ENCODE data around the gene XYLT1. TPM values are rescaled to one million over a fixed set of nuclear protein-coding genes. Genes with fewer than 3 reads are reported as not detected.

XYLT1 gene
- total RNA-seq, 5 donors from 2014 or later (not counting 1 experiment from before 2014, with no cell fraction given) = 25.8 to 70.6 (median 57.8) TPM

- Histone ChIP-seq H3K4me1 (ENCODE audit: control insufficient read depth in 1 of 2, extremely low read depth in 1 of 2, insufficient read depth in 2 of 2, low read length in 2 of 2) (peaks cover 18 to 44% of the 10 kb centered on the region in 2 experiments), H3K9me3 (no peaks in the 10 kb centered on the region), H3K27ac (ENCODE audit: low read length) (no peak overlapping the region), H3K36me3 (ENCODE audit: control insufficient read depth in 2 of 2, extremely low read depth in 1 of 2, insufficient read depth in 1 of 2, low read length in 1 of 2) (no peaks in the 10 kb centered on the region), H3K27me3 (replicated peaks in 1 of 2; ENCODE audit: control insufficient read depth in 2 of 2, extremely low read depth in 1 of 2, insufficient read depth in 2 of 2, low read length in 1 of 2) (no peaks in the 10 kb centered on the region), H3K4me3 (ENCODE audit: control insufficient read depth in 1 of 2, extremely low read depth in 1 of 2, low read length in 1 of 2) (no peak overlapping the region)
- WGBS (ENCODE audit: insufficient coverage) = 83% methylated on average over 1 of the region's 6 CpGs
- no peak for ATAC-seq (replicated peaks in 1 of 4)
- ChIA-PET CTCF (no interaction called here), POLR2A (interaction anchor here in 1 of 2 donors (0.6 kb wide), 1 partner anchor 15 kb away, joined by 4 read pairs; no protein-coding TSS in a partner anchor)
- H3K36me3 Mint-ChIP-seq = no peaks in the 10 kb centered on the region
- no peaks in the 10 kb centered on the region for H3K9me3 Mint-ChIP-seq
- peaks cover 82 to 89% (median 84%) of the 10 kb centered on the region in 3 donors for H3K4me1 Mint-ChIP-seq
- no peaks in the 10 kb centered on the region for H3K27me3 Mint-ChIP-seq
- peak overlapping the region; percentile 7 to 47 (median 23) for H3K4me3 Mint-ChIP-seq
- peak overlapping the region in 1 of 2 donors; percentile 69 for H3K27ac Mint-ChIP-seq
- no peak for DNase-seq
Observed at GRCh38 chr16:17382514-17382913, 88.2 kb downstream of the XYLT1 start.

- CTCF ChIA-PET = no interaction called here
- POLR2A ChIA-PET = no interaction called here
- no peak overlapping the region for H3K4me3 Mint-ChIP-seq
- WGBS (ENCODE audit: insufficient coverage) = no CpG with 5 or more reads among the region's 1 CpG
- no peak overlapping the region for H3K4me3 ChIP-seq (ENCODE audit: control insufficient read depth in 1 of 2, extremely low read depth in 1 of 2, low read length in 1 of 2)
- H3K36me3 ChIP-seq (ENCODE audit: control insufficient read depth in 2 of 2, extremely low read depth in 1 of 2, insufficient read depth in 1 of 2, low read length in 1 of 2) = no peaks in the 10 kb centered on the region
- H3K27ac ChIP-seq (ENCODE audit: low read length) = no peak overlapping the region
- no peaks in the 10 kb centered on the region for H3K36me3 Mint-ChIP-seq
- H3K4me1 ChIP-seq (ENCODE audit: control insufficient read depth in 1 of 2, extremely low read depth in 1 of 2, insufficient read depth in 2 of 2, low read length in 2 of 2) = peaks cover 18 to 44% of the 10 kb centered on the region in 2 experiments
- DNase-seq (no peak), ATAC-seq (replicated peaks in 1 of 4) (no peak)
- H3K4me1 Mint-ChIP-seq = peaks cover 80 to 88% (median 81%) of the 10 kb centered on the region in 3 donors
- no peaks in the 10 kb centered on the region for H3K9me3 Mint-ChIP-seq
- H3K9me3 ChIP-seq = no peaks in the 10 kb centered on the region
- H3K27ac Mint-ChIP-seq = no peak overlapping the region
- H3K27me3 Mint-ChIP-seq = no peaks in the 10 kb centered on the region
- H3K27me3 ChIP-seq (replicated peaks in 1 of 2; ENCODE audit: control insufficient read depth in 2 of 2, extremely low read depth in 1 of 2, insufficient read depth in 2 of 2, low read length in 1 of 2) = no peaks in the 10 kb centered on the region
Observed at GRCh38 chr16:17381784-17382183, 89.0 kb downstream of the XYLT1 start.

DNA sequence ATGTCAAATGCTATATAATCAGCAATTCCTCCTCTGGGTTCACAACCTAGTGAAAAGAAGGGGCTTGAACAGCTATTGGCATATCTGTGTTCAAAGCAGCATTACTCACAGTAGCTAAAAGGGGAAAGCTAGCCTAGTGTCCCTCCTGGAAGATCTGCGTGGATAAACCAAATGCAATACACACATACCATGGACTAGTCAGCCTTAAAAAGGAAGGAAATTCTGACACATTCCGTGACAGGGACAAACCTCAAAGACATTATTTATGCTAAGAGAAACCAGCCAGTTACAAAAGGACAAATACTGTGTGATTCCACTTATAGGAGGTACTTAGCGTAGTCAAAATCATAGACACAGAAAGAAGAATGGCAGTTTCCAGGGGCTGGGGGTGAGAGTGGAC, 90.1 kb downstream of the XYLT1 start:
- H3K36me3 Mint-ChIP-seq = no peaks in the 10 kb centered on the region
- Histone ChIP-seq H3K9me3 (no peaks in the 10 kb centered on the region), H3K4me3 (ENCODE audit: control insufficient read depth in 1 of 2, extremely low read depth in 1 of 2, low read length in 1 of 2) (no peak overlapping the region), H3K27ac (ENCODE audit: low read length) (no peak overlapping the region), H3K4me1 (ENCODE audit: control insufficient read depth in 1 of 2, extremely low read depth in 1 of 2, insufficient read depth in 2 of 2, low read length in 2 of 2) (peaks cover 18 to 52% of the 10 kb centered on the region in 2 experiments), H3K36me3 (ENCODE audit: control insufficient read depth in 2 of 2, extremely low read depth in 1 of 2, insufficient read depth in 1 of 2, low read length in 1 of 2) (no peaks in the 10 kb centered on the region), H3K27me3 (replicated peaks in 1 of 2; ENCODE audit: control insufficient read depth in 2 of 2, extremely low read depth in 1 of 2, insufficient read depth in 2 of 2, low read length in 1 of 2) (no peaks in the 10 kb centered on the region)
- DNase-seq (no peak), ATAC-seq (replicated peaks in 1 of 4) (no peak)
- peaks cover 81 to 87% (median 81%) of the 10 kb centered on the region in 3 donors for H3K4me1 Mint-ChIP-seq
- no peaks in the 10 kb centered on the region for H3K27me3 Mint-ChIP-seq
- ChIA-PET CTCF (interaction anchor here in 1 of 2 donors (0.6 kb wide), 1 partner anchor 38 kb away, joined by 3 read pairs; no protein-coding TSS in a partner anchor), POLR2A (interaction anchor here in 1 of 2 donors (0.7 kb wide), 1 partner anchor 417 kb away, joined by 3 read pairs; no protein-coding TSS in a partner anchor)
- no peak overlapping the region for H3K4me3 Mint-ChIP-seq
- 100% methylated on average over 1 of the region's 3 CpGs for WGBS (ENCODE audit: insufficient coverage)
- no peaks in the 10 kb centered on the region for H3K9me3 Mint-ChIP-seq
- H3K27ac Mint-ChIP-seq = peak overlapping the region in 1 of 2 donors; percentile 12

GRCh38 chr16:17379121-17379571, 91.6 kb downstream of the XYLT1 start:
- peaks cover 83 to 88% (median 84%) of the 10 kb centered on the region in 3 donors for H3K4me1 Mint-ChIP-seq
- ATAC-seq (replicated peaks in 1 of 4) (no peak), DNase-seq (no peak)
- no peaks in the 10 kb centered on the region for H3K27me3 Mint-ChIP-seq
- Histone ChIP-seq H3K27me3 (replicated peaks in 1 of 2; ENCODE audit: control insufficient read depth in 2 of 2, extremely low read depth in 1 of 2, insufficient read depth in 2 of 2, low read length in 1 of 2) (no peaks in the 10 kb centered on the region), H3K4me3 (ENCODE audit: control insufficient read depth in 1 of 2, extremely low read depth in 1 of 2, low read length in 1 of 2) (no peak overlapping the region), H3K36me3 (ENCODE audit: control insufficient read depth in 2 of 2, extremely low read depth in 1 of 2, insufficient read depth in 1 of 2, low read length in 1 of 2) (no peaks in the 10 kb centered on the region), H3K9me3 (no peaks in the 10 kb centered on the region), H3K4me1 (ENCODE audit: control insufficient read depth in 1 of 2, extremely low read depth in 1 of 2, insufficient read depth in 2 of 2, low read length in 2 of 2) (peaks cover 28 to 53% of the 10 kb centered on the region in 2 experiments), H3K27ac (ENCODE audit: low read length) (no peak overlapping the region)
- no peaks in the 10 kb centered on the region for H3K36me3 Mint-ChIP-seq
- H3K9me3 Mint-ChIP-seq = no peaks in the 10 kb centered on the region
- ChIA-PET POLR2A (interaction anchor here in 1 of 2 donors (0.5 kb wide), 1 partner anchor 18 kb away, joined by 3 read pairs; no protein-coding TSS in a partner anchor), CTCF (no interaction called here)
- H3K27ac Mint-ChIP-seq = no peak overlapping the region
- WGBS (ENCODE audit: insufficient coverage) = 100% methylated on average over 3 of the region's 7 CpGs
- H3K4me3 Mint-ChIP-seq = no peak overlapping the region

DNA sequence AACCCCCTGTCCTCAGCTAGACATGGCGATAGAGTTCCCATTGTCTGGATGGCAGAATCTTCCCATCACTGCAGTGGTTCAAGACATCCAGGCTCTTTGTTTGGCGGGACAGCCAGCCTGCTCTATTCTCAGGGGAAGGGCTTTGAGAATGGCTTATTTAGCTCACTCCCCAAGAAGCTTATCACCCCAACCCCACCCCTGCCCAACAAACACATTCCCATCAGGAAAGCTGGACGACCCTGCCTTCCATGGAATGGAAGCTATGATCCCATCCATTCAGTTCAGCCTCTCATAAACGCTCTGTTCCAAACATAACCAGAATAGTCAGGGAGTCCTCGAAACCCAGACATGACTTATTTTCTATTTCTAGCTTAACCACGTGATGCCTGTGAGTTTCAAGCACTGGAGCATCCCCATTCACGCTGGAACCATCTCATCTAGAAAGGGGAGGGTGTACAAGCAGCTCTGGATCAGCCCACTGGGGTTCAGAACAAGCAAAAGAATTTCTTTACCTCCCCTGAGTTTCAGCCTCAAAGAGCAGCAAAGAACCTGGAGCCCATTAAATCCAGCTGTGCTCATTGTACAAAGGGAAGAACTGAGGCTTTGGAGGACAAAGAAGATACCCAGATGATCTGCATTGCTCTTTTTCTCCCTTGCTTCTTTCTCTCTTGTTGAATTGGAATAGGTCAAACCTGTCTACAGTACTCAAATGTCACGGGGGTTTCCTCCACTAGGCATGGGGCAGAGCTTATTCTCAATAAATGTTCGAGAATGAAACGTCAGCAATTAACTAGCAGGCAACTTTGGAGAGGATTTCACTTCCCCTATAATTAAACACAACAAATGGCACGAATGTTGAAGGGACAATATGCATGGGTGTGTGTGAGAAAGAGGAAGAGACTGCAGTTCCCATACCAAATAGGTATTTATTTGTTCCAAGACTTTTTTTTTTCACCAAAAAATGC, 93.1 kb downstream of the XYLT1 start:
- WGBS (ENCODE audit: insufficient coverage) = 92% methylated on average over 5 of the region's 11 CpGs
- Mint-ChIP-seq H3K27ac (peak overlapping the region; percentile 30 to 47), H3K27me3 (no peaks in the 10 kb centered on the region), H3K4me1 (peaks cover 75 to 86% (median 81%) of the 10 kb centered on the region in 3 donors), H3K9me3 (no peaks in the 10 kb centered on the region), H3K36me3 (no peaks in the 10 kb centered on the region), H3K4me3 (no peak overlapping the region)
- no peak overlapping the region for H3K27ac ChIP-seq (ENCODE audit: low read length)
- ChIA-PET CTCF (interaction anchor here in 1 of 2 donors (0.5 to 0.6 kb wide), 2 partner anchors 43 to 117 kb away, joined by 5 read pairs; no protein-coding TSS in a partner anchor), POLR2A (no interaction called here)
- H3K27me3 ChIP-seq (replicated peaks in 1 of 2; ENCODE audit: control insufficient read depth in 2 of 2, extremely low read depth in 1 of 2, insufficient read depth in 2 of 2, low read length in 1 of 2) = no peaks in the 10 kb centered on the region
- H3K4me3 ChIP-seq (ENCODE audit: control insufficient read depth in 1 of 2, extremely low read depth in 1 of 2, low read length in 1 of 2) = no peak overlapping the region
- peaks cover 22 to 48% of the 10 kb centered on the region in 2 experiments for H3K4me1 ChIP-seq (ENCODE audit: control insufficient read depth in 1 of 2, extremely low read depth in 1 of 2, insufficient read depth in 2 of 2, low read length in 2 of 2)
- H3K9me3 ChIP-seq = no peaks in the 10 kb centered on the region
- DNase-seq (peak in 1 of 35 experiments; percentile 24), ATAC-seq (replicated peaks in 1 of 4) (peak in 1 of 4 experiments; percentile 18)
- no peaks in the 10 kb centered on the region for H3K36me3 ChIP-seq (ENCODE audit: control insufficient read depth in 2 of 2, extremely low read depth in 1 of 2, insufficient read depth in 1 of 2, low read length in 1 of 2)

GRCh38 chr16:17375461-17376304, 95.1 kb downstream of the XYLT1 start:
- peak overlapping the region in 1 of 3 donors; percentile 35 for H3K4me3 Mint-ChIP-seq
- peak in 2 of 35 experiments; percentile 13 to 20 for DNase-seq
- peak overlapping the region; percentile 36 to 50 for H3K27ac Mint-ChIP-seq
- Histone ChIP-seq H3K4me3 (ENCODE audit: control insufficient read depth in 1 of 2, extremely low read depth in 1 of 2, low read length in 1 of 2) (no peak overlapping the region), H3K36me3 (ENCODE audit: control insufficient read depth in 2 of 2, extremely low read depth in 1 of 2, insufficient read depth in 1 of 2, low read length in 1 of 2) (no peaks in the 10 kb centered on the region), H3K27me3 (replicated peaks in 1 of 2; ENCODE audit: control insufficient read depth in 2 of 2, extremely low read depth in 1 of 2, insufficient read depth in 2 of 2, low read length in 1 of 2) (no peaks in the 10 kb centered on the region), H3K9me3 (no peaks in the 10 kb centered on the region), H3K27ac (ENCODE audit: low read length) (no peak overlapping the region), H3K4me1 (ENCODE audit: control insufficient read depth in 1 of 2, extremely low read depth in 1 of 2, insufficient read depth in 2 of 2, low read length in 2 of 2) (peaks cover 37 to 55% of the 10 kb centered on the region in 2 experiments)
- no peaks in the 10 kb centered on the region for H3K27me3 Mint-ChIP-seq
- H3K4me1 Mint-ChIP-seq = peaks cover 80 to 90% (median 86%) of the 10 kb centered on the region in 3 donors
- 87% methylated on average over 12 of the region's 17 CpGs for WGBS (ENCODE audit: insufficient coverage)
- CTCF ChIA-PET = no interaction called here
- H3K36me3 Mint-ChIP-seq = no peaks in the 10 kb centered on the region
- POLR2A ChIA-PET = no interaction called here
- ATAC-seq (replicated peaks in 1 of 4) = peak in 2 of 4 experiments; percentile 31 to 48
- H3K9me3 Mint-ChIP-seq = no peaks in the 10 kb centered on the region

All from T-cell (primary cell).